ENCODE results near the gene CDCP2.
A peak's percentile ranks its signal among the peaks of the same experiment; 100 is the strongest.

CDCP2 gene

GRCh38 chr1:54152696-54153095 lies at the start of gene CDCP2:
CDCP2 (minus strand) TSS chr1:54153000; CDS start chr1:54152922, 78 bp downstream.
- DNase-seq = no peak

GRCh38 chr1:54200519-54200997 lies 47.8 kb upstream of the CDCP2 start:
- DNase-seq = no peak

GRCh38 chr1:54199765-54200518 lies 47.1 kb upstream of the CDCP2 start, which contains the start of the genes CYB5RL and MRPL37:
CYB5RL (minus strand) TSS chr1:54200030; CDS start chr1:54195616, 4,414 bp downstream.
MRPL37 (plus strand) TSS chr1:54200167; CDS start chr1:54200244, 77 bp downstream.
- peak; percentile 88 to 95 for DNase-seq

- no peak for DNase-seq
Measured at GRCh38 chr1:54199151-54199764, 46.5 kb upstream of the CDCP2 start.

GRCh38 chr1:54193453-54193852 lies 40.7 kb upstream of the CDCP2 start:
- DNase-seq = no peak

- DNase-seq = no peak
Measured at GRCh38 chr1:54191525-54191924, 38.7 kb upstream of the CDCP2 start.

GRCh38 chr1:54190526-54190925 lies 37.7 kb upstream of the CDCP2 start:
- no peak for DNase-seq

- DNase-seq = no peak
Measured at GRCh38 chr1:54188291-54188690, 35.5 kb upstream of the CDCP2 start.

- DNase-seq = no peak
Measured at GRCh38 chr1:54186056-54186455, 33.3 kb upstream of the CDCP2 start.

- no peak for DNase-seq
Measured at GRCh38 chr1:54180701-54181360, 28.0 kb upstream of the CDCP2 start.

GRCh38 chr1:54178296-54179070 lies 25.7 kb upstream of the CDCP2 start:
- no peak for DNase-seq

- DNase-seq = no peak
Measured at GRCh38 chr1:54177726-54178125, 24.9 kb upstream of the CDCP2 start.

GRCh38 chr1:54176621-54177327 lies 24.0 kb upstream of the CDCP2 start:
- DNase-seq = no peak

- DNase-seq = no peak
Measured at GRCh38 chr1:54174106-54174505, 21.3 kb upstream of the CDCP2 start.

GRCh38 chr1:54173681-54174080 lies 20.9 kb upstream of the CDCP2 start:
- no peak for DNase-seq

- no peak for DNase-seq
Measured at GRCh38 chr1:54172614-54173599, 20.1 kb upstream of the CDCP2 start.

GRCh38 chr1:54171606-54172005 lies 18.8 kb upstream of the CDCP2 start:
- no peak for DNase-seq

GRCh38 chr1:54171016-54171415 lies 18.2 kb upstream of the CDCP2 start:
- DNase-seq = no peak

- DNase-seq = no peak
Measured at GRCh38 chr1:54169068-54169467, 16.3 kb upstream of the CDCP2 start.

- no peak for DNase-seq
Measured at GRCh38 chr1:54168206-54168965, 15.6 kb upstream of the CDCP2 start.
